Activated CD4-positive, alpha-beta T cell treated with anti-CD3 and anti-CD28 coated beads for 36 hours (primary cell): Measurements from ENCODE around the gene HOXA9. TPM values are rescaled to one million over a fixed set of nuclear protein-coding genes. Genes with fewer than 3 reads are reported as not detected.
A peak's percentile ranks its signal among the peaks of the same experiment; 100 is the strongest.

Experiments used
- ATAC-seq: fragments of 200-7000 bp; cut with Tn5 transposase; one replicate; pipeline ENCODE4 v1.10.0; 2021; ENCODE audit warnings: mild to moderate bottlenecking, moderate library complexity
- CTCF ChIA-PET: fragments of 350-600 bp; sonication (Branson Sonifier 250); formaldehyde crosslinking; loops from one replicate; lab custom pipeline; 2021; ENCODE audit warnings: antibody characterized with exemption; lab: Charles Lee
- POLR2A ChIA-PET: fragments of 350-600 bp; sonication (Branson Sonifier 250); formaldehyde crosslinking; loops from one replicate; lab custom pipeline; 2021; ENCODE audit warnings: antibody characterized with exemption, inconsistent platforms; lab: Charles Lee
- DNase-seq: peaks from one replicate; pipeline ENCODE4 v3.0.0-alpha.2; 2020
- H3K27ac Mint-ChIP-seq: one replicate; pipeline ENCODE4 v1.8.0; 2021; ENCODE audit warnings: mixed read lengths
- H3K27me3 Mint-ChIP-seq: one replicate; pipeline ENCODE4 v1.8.0; 2021; ENCODE audit warnings: mixed read lengths
- H3K36me3 Mint-ChIP-seq: one replicate; pipeline ENCODE4 v1.8.0; 2021; ENCODE audit warnings: low read depth, mixed read lengths
- H3K4me1 Mint-ChIP-seq: one replicate; pipeline ENCODE4 v1.8.0; 2021; ENCODE audit warnings: mixed read lengths
- H3K4me3 Mint-ChIP-seq: one replicate; pipeline ENCODE4 v1.8.0; 2021; ENCODE audit warnings: mild to moderate bottlenecking, moderate library complexity, mixed read lengths
- H3K9me3 Mint-ChIP-seq: one replicate; pipeline ENCODE4 v1.8.0; 2021; ENCODE audit warnings: low read depth, mixed read lengths
- intact Hi-C, 2 experiments: fragments of 100-400 bp; cut with DNase I in 1 of 2; cut with micrococcal nuclease in 1 of 2; formaldehyde crosslinking; loops; one replicate each; pipeline versions ENCODE4 v1.14.2 to v1.15.1; 2022 to 2024; cut with DNase I, micrococcal nuclease
- total RNA-seq, 2 experiments: library from RNA; stranded (reverse); gene quantifications; one replicate each; pipeline ENCODE4 v1.2.3, GENCODE V29; 2021

Gene HOXA9
- total RNA-seq, 2 experiments from 2014 or later = not detected

GRCh38 chr7:27154901-27155815 is 10.2 kb downstream of the HOXA9 start:
- intact Hi-C loops = loop anchor here (2.0 to 5.0 kb wide), 3 partner anchors 14 to 58 kb away; partner anchors contain the start of genes HOXA11 (in 2 of the 2) and HOXA1 (in 1 of the 2)
- ChIA-PET CTCF (interaction anchor here (0.6 to 1.5 kb wide), 4 partner anchors 57 to 1262 kb away, joined by 3 to 4 read pairs (median 4); no protein-coding TSS in a partner anchor), POLR2A (no interaction called here)
- Mint-ChIP-seq H3K27me3 (peaks cover 84% of the 10 kb centered on the region), H3K9me3 (no peaks in the 10 kb centered on the region), H3K4me3 (peak overlapping the region; percentile 30), H3K27ac (no peak overlapping the region), H3K36me3 (no peaks in the 10 kb centered on the region), H3K4me1 (peaks cover 40% of the 10 kb centered on the region)
- DNase-seq (peak; percentile 69), ATAC-seq (no peak)

GRCh38 chr7:27154369-27154768 is 11.0 kb downstream of the HOXA9 start:
- ChIA-PET CTCF (interaction anchor here (0.6 to 1.5 kb wide), 5 partner anchors 25 to 1262 kb away, joined by 3 to 5 read pairs (median 4); no protein-coding TSS in a partner anchor), POLR2A (no interaction called here)
- Mint-ChIP-seq H3K9me3 (no peaks in the 10 kb centered on the region), H3K4me3 (no peak overlapping the region), H3K36me3 (no peaks in the 10 kb centered on the region), H3K4me1 (peaks cover 38% of the 10 kb centered on the region), H3K27ac (no peak overlapping the region), H3K27me3 (peaks cover 82% of the 10 kb centered on the region)
- intact Hi-C loops = loop anchor here (2.0 to 5.0 kb wide), 2 partner anchors 14 to 33 kb away; partner anchors contain the start of gene HOXA11 (in 2 of the 2)
- no peak for ATAC-seq
- DNase-seq = no peak

- Mint-ChIP-seq H3K4me1 (peaks cover 35% of the 10 kb centered on the region), H3K4me3 (no peak overlapping the region), H3K36me3 (no peaks in the 10 kb centered on the region), H3K9me3 (no peaks in the 10 kb centered on the region), H3K27me3 (peaks cover 81% of the 10 kb centered on the region), H3K27ac (no peak overlapping the region)
- POLR2A ChIA-PET = interaction anchor here (0.5 kb wide), 1 partner anchor 89 kb away, joined by 3 read pairs; no protein-coding TSS in a partner anchor
- CTCF ChIA-PET = interaction anchor here (0.7 to 1.5 kb wide), 4 partner anchors 26 to 1291 kb away, joined by 3 to 5 read pairs (median 4); no protein-coding TSS in a partner anchor
- ATAC-seq (no peak), DNase-seq (no peak)
- intact Hi-C loops = loop anchor here (5.0 kb wide), 1 partner anchor 34 kb away; the partner anchor contains the start of gene HOXA11 (in 2 of the 2)
Measured at GRCh38 chr7:27153526-27153925, 11.8 kb downstream of the HOXA9 start.

- no peak for DNase-seq
- Mint-ChIP-seq H3K4me1 (peaks cover 41% of the 10 kb centered on the region), H3K36me3 (no peaks in the 10 kb centered on the region), H3K27me3 (peaks cover 82% of the 10 kb centered on the region), H3K9me3 (no peaks in the 10 kb centered on the region), H3K4me3 (no peak overlapping the region), H3K27ac (no peak overlapping the region)
- CTCF ChIA-PET = interaction anchor here (1.1 to 1.2 kb wide), 2 partner anchors 10 to 27 kb away, joined by 4 to 5 read pairs; no protein-coding TSS in a partner anchor
- POLR2A ChIA-PET = interaction anchor here (0.5 kb wide), 1 partner anchor 89 kb away, joined by 3 read pairs; no protein-coding TSS in a partner anchor
- ATAC-seq = no peak
- intact Hi-C loops = loop anchor here (5.0 kb wide), 1 partner anchor 34 kb away; the partner anchor contains the start of gene HOXA11 (in 2 of the 2)
Measured at GRCh38 chr7:27152816-27153442, 12.4 kb downstream of the HOXA9 start.

GRCh38 chr7:27151931-27152815 is 13.2 kb downstream of the HOXA9 start, which contains the start of gene HOXA3:
TSS of gene HOXA3 (minus strand) at chr7:27152583. CDS start at chr7:27110640, 41,943 bp downstream.
- Mint-ChIP-seq H3K9me3 (no peaks in the 10 kb centered on the region), H3K27ac (no peak within 1 kb of the TSS), H3K36me3 (no peaks in the 10 kb centered on the region), H3K27me3 (peaks cover 79% of the 10 kb centered on the region), H3K4me3 (peak within 1 kb of the TSS; percentile 35), H3K4me1 (peaks cover 41% of the 10 kb centered on the region)
- DNase-seq (no peak), ATAC-seq (no peak)
- CTCF ChIA-PET = interaction anchor here (0.6 to 1.2 kb wide), 3 partner anchors 9 to 18 kb away, joined by 3 to 7 read pairs (median 4); no protein-coding TSS in a partner anchor
- intact Hi-C loops = loop anchor here (2.0 to 5.0 kb wide), 3 partner anchors 17 to 55 kb away; partner anchors contain the start of gene HOXA11 (in 2 of the 2)
- POLR2A ChIA-PET = no interaction called here

- H3K9me3 Mint-ChIP-seq = no peaks in the 10 kb centered on the region
- CTCF ChIA-PET = interaction anchor here (0.5 to 3.6 kb wide), 10 partner anchors 8 to 464 kb away, joined by 3 to 16 read pairs (median 5); partner anchors contain the start of gene EVX1
- DNase-seq (no peak), ATAC-seq (no peak)
- H3K27me3 Mint-ChIP-seq = peaks cover 81% of the 10 kb centered on the region
- POLR2A ChIA-PET = no interaction called here
- no peak overlapping the region for H3K27ac Mint-ChIP-seq
- H3K36me3 Mint-ChIP-seq = no peaks in the 10 kb centered on the region
- H3K4me1 Mint-ChIP-seq = peaks cover 40% of the 10 kb centered on the region
- intact Hi-C loops = loop anchor here (2.0 to 5.0 kb wide), 3 partner anchors 17 to 55 kb away; partner anchors contain the start of gene HOXA11 (in 2 of the 2)
- H3K4me3 Mint-ChIP-seq = peak overlapping the region; percentile 35
Measured at GRCh38 chr7:27151341-27151930, 13.9 kb downstream of the HOXA9 start.

GRCh38 chr7:27150568-27151340 is 14.6 kb downstream of the HOXA9 start:
- peaks cover 36% of the 10 kb centered on the region for H3K4me1 Mint-ChIP-seq
- H3K4me3 Mint-ChIP-seq = peak overlapping the region; percentile 35
- H3K36me3 Mint-ChIP-seq = no peaks in the 10 kb centered on the region
- H3K27me3 Mint-ChIP-seq = peaks cover 83% of the 10 kb centered on the region
- H3K27ac Mint-ChIP-seq = no peak overlapping the region
- ChIA-PET POLR2A (no interaction called here), CTCF (interaction anchor here (0.5 to 3.6 kb wide), 15 partner anchors 8 to 781 kb away, joined by 3 to 16 read pairs (median 5); partner anchors contain the start of gene EVX1)
- DNase-seq (peak; percentile 82), ATAC-seq (peak; percentile 83)
- intact Hi-C loops = loop anchor here (2.0 to 5.0 kb wide), 3 partner anchors 16 to 54 kb away; partner anchors contain the start of gene HOXA11 (in 2 of the 2)
- no peaks in the 10 kb centered on the region for H3K9me3 Mint-ChIP-seq

GRCh38 chr7:27149842-27150567 is 15.3 kb downstream of the HOXA9 start:
- peak overlapping the region; percentile 12 for H3K4me3 Mint-ChIP-seq
- DNase-seq (no peak), ATAC-seq (peak; percentile 9)
- H3K4me1 Mint-ChIP-seq = peaks cover 29% of the 10 kb centered on the region
- CTCF ChIA-PET = interaction anchor here (0.7 to 3.6 kb wide), 16 partner anchors 9 to 780 kb away, joined by 3 to 16 read pairs (median 4); partner anchors contain the start of gene EVX1
- intact Hi-C loops = loop anchor here (2.0 to 5.0 kb wide), 4 partner anchors 15 to 53 kb away; partner anchors contain the start of gene HOXA11 (in 2 of the 2)
- H3K36me3 Mint-ChIP-seq = no peaks in the 10 kb centered on the region
- H3K27me3 Mint-ChIP-seq = peaks cover 77% of the 10 kb centered on the region
- no peaks in the 10 kb centered on the region for H3K9me3 Mint-ChIP-seq
- H3K27ac Mint-ChIP-seq = no peak overlapping the region
- POLR2A ChIA-PET = interaction anchor here (0.6 kb wide), 1 partner anchor 13 kb away, joined by 8 read pairs; no protein-coding TSS in a partner anchor
